NCI-H146 treated with DMSO at 0.1 percent for 48 hours (cell line): ENCODE results near the gene ERBB4.

Source experiments
- DNase-seq: peaks from one replicate; lab custom pipeline; 2025; ENCODE audit not compliant: unreplicated experiment; lab: John Stamatoyannopoulos, UW

The ERBB4 gene

GRCh38 chr2:211449819-211450218 is 1088.8 kb downstream of the ERBB4 start:
- DNase-seq: no peak

DNA sequence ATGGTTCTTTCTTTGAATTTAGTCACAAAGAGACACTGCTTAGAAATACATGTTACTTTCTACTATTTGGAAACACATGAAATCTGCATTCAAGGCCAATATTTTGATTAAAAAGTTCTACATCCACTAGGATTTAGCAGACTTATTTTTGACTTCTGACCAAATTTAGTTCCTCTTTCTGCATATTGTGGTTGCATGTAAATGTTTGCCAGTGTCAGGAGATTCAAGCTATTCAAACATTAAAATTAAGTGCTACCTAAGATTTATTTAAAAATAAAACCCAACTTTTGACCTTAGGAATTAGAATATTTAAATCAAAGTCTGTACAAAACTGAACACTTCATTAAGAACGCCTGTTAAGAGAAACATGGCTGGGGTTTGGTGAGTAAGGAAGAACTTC is 1091.1 kb downstream of the ERBB4 start:
- no peak for DNase-seq

DNA sequence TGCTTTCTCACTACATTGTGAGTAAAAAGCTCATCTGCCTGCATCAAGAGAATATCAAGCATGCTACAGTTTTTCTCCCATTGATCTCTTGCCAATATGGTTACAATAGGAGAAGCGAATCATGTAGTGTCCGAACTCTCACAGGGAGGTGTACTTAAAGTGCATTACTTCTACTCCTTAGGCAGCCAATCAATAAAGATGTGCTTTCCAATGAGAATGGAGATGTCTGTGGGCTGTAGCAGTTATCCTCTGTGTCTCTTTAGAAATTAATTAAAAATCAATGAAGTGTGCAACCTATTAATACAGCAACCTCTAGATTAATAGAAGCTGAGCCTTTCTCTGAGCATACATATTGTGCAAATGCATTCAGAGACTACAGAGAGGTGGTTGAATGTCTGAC is 1098.5 kb downstream of the ERBB4 start:
- no peak for DNase-seq

- no peak for DNase-seq
Measured at GRCh38 chr2:211439011-211439410, 1099.6 kb downstream of the ERBB4 start.

DNA sequence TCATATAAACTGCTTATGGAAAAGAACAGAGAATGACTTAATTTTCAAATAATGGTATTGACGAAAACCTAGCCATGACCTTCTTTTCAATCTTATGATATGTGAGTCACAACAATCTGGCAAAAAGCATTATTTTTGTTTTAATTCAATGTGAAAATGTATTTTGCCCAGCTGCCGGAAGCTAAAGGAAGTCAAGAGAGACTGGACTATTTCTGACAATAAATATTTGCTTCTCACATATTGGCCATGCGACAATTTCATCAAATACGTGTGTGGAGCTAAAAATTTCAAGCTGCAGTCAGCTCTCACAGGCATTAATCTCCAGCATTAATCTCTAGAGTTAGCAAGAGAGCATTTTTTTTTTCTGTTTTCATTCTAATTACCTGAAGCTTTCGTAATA is 1101.2 kb downstream of the ERBB4 start:
- peak; percentile 10 for DNase-seq

GRCh38 chr2:211436182-211436581 is 1102.4 kb downstream of the ERBB4 start:
- no peak for DNase-seq

GRCh38 chr2:211435331-211435730 is 1103.3 kb downstream of the ERBB4 start:
- DNase-seq: peak; percentile 13

- DNase-seq: no peak
Measured at GRCh38 chr2:211434773-211435172, 1103.8 kb downstream of the ERBB4 start.

GRCh38 chr2:211429256-211429920 is 1109.2 kb downstream of the ERBB4 start:
- no peak for DNase-seq

GRCh38 chr2:211426240-211426639 is 1112.4 kb downstream of the ERBB4 start:
- no peak for DNase-seq

GRCh38 chr2:211423018-211423417 is 1115.6 kb downstream of the ERBB4 start:
- DNase-seq: no peak

DNA sequence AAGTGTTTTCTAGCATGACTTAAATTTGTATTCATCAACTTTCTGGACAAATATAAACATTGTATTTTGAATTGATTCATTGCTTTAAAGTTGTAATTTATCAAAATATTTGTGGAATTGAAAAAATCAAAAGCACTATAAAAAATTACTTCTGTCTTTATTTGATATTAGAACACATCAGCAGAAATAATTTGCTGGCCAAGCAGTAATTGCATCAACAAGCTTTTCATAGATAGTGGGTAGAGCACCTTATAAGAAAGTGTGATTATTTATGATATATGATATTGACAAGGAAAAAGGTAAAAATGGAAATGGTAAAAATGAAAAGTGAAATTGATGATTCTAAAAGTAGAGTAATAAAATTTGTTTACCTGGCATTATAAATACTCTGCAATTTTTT is 1121.1 kb downstream of the ERBB4 start:
- DNase-seq: no peak

DNA sequence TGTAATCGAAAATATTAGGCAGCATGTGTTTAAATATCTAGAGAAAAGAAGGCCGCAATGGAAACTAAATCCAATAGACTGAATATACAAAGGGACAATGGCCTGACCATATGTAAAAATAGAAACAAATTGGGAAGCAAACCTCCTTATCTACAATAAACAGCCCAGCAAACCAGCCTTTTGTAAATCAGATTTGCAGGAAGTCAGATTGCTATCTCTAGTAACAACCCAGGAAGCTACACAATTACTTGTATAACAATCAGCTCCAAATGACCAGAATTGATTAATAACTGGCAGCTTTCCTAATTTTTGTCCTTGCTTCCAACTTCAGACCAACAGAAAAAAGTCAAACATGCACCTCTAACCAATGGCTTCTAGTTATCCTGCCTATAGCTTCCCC is 1122.2 kb downstream of the ERBB4 start:
- peak; percentile 84 for DNase-seq

DNA sequence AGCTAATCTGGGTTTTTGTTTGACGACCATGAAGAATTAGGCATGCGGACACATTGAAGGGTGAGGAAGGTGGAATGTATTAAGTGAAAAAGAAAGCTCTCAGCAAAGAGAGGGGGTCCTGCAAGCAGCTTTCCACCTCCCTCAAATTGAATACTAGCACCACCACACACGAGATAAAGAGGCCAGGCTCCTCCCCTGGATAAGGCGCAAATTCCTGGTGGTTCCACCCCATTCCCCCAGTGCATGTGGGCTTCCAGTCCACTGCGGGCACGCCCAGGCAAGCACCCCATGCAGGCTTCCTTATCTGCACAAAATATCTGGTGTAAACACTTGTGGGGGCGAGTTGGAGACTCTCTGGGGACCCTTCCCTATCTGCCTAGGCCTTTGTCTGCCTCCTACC is 1124.9 kb downstream of the ERBB4 start:
- no peak for DNase-seq

- DNase-seq: peak; percentile 26
Measured at GRCh38 chr2:211408483-211408891, 1130.1 kb downstream of the ERBB4 start.

GRCh38 chr2:211407076-211407475 is 1131.5 kb downstream of the ERBB4 start:
- DNase-seq: no peak

GRCh38 chr2:211405036-211405435 is 1133.6 kb downstream of the ERBB4 start:
- no peak for DNase-seq

- DNase-seq: no peak
Measured at GRCh38 chr2:211404098-211404497, 1134.5 kb downstream of the ERBB4 start.

DNA sequence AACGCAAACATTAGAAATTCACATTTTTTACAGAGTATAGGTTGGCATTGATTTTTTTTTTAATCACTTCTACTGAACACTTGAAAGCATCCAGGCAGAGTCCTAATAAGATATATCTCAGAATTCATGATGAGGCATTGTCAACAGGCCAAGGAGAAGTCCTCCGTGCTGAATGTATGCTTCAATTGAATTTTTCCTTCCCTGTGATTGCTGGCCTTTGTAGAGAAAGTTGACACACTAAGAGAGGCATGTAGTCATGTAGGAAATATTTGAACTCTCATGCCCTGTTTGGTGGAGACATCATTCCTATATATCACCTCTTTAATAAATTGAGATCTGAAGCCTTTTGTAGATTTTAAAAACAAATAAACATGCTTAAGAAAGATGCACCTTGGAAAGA is 1137.3 kb downstream of the ERBB4 start:
- DNase-seq: no peak

DNA sequence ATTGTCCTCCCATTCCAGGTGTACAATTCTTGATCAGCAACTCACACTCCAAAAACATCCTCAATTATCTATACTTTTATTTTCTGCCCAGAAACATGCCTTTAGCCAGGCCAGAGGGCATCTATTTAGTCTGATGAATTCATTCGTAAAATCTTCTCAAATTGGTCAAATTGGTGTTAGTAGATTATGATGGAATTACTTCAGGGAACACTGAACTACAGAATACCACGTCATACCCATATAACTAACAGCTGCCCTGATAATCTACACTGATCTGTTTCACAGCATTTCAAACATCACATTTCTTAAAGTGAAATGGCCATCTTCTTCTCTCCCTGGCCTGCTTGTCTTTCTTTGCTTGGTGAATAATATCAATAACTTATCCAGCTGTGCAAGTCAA is 1140.8 kb downstream of the ERBB4 start:
- DNase-seq: no peak

- DNase-seq: peak; percentile 91
Measured at GRCh38 chr2:211396815-211397214, 1141.8 kb downstream of the ERBB4 start.

- DNase-seq: peak; percentile 80
Measured at GRCh38 chr2:211391189-211391567, 1147.4 kb downstream of the ERBB4 start.

DNA sequence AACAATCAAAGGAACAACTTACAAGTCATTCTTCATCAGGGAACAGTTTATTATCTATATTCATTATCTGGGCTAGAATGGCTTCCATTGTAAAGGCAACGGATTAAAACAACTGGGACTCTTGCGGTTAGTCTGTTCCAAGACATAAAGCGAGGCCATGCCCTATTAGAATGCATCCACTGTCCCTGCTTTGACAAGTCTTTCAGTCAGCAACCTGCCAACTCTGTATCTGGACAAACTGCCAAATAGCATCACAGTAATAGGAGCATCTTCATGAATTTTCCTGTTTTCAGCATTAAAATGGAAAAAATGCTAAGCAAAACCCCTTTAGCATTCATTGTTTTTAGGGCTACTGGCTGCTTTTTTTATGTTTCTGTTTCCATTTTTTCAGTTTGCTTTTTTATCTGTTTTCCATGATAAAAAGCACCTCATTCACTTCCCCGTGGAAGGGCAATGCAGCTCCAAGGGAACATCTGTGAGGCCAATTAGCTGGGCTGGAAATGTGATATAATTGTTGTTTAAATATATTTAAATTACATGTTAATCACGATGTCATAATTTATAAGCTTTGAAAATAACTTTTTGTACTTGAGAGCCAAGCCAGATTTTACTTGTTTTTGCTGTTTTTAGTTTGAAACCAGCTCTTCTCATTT is 1147.9 kb downstream of the ERBB4 start:
- DNase-seq: peak; percentile 66
